ENCODE data around the gene CLIC5. TPM values are rescaled to one million over a fixed set of nuclear protein-coding genes. Genes with fewer than 3 reads are reported as not detected.
A peak's percentile ranks its signal among the peaks of the same experiment; 100 is the strongest.

The CLIC5 gene
- total RNA-seq, 1 donor from 2014 or later: 5.2 TPM

DNA sequence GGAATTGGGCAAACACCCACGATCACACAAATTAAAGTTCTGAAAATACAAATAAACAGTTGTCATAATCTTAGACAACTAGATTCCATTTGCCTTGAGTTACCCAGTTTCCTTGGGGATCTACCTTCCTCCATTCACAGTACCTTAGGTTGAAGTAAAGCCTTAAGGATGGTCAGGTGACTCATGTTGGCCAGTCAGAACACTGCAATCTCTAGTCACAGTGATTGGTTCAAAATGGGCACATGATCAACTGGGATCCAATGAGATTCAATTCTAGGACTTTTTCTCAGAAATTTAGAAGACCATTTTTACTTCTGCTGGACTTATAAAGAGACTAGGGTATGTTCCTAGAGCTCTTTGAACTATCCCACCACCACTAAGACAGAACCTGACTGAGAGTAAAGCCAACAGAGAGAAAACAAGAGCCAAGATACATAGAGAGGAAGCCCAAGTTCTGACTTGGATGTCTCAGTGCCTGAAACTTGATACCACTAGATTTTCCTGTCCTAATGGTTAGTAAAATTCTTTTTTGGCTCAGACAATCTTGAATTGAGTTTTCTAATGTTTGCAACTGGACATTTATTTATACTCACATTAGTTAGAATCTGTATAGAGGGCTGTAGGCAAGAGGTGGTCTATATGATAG is 8.6 kb upstream of the CLIC5 start:
- H3K4me3 ChIP-seq (ENCODE audit: low read depth, low read length): no peak overlapping the region
- DNase-seq (ENCODE audit: low read depth): no peak
- TF ChIP-seq, protein P1, sequence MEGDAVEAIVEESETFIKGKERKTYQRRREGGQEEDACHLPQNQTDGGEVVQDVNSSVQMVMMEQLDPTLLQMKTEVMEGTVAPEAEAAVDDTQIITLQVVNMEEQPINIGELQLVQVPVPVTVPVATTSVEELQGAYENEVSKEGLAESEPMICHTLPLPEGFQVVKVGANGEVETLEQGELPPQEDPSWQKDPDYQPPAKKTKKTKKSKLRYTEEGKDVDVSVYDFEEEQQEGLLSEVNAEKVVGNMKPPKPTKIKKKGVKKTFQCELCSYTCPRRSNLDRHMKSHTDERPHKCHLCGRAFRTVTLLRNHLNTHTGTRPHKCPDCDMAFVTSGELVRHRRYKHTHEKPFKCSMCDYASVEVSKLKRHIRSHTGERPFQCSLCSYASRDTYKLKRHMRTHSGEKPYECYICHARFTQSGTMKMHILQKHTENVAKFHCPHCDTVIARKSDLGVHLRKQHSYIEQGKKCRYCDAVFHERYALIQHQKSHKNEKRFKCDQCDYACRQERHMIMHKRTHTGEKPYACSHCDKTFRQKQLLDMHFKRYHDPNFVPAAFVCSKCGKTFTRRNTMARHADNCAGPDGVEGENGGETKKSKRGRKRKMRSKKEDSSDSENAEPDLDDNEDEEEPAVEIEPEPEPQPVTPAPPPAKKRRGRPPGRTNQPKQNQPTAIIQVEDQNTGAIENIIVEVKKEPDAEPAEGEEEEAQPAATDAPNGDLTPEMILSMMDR (conservative IDR thresholded peaks at IDR 0.05; ENCODE audit: low read depth, low read length): no peak

DNA sequence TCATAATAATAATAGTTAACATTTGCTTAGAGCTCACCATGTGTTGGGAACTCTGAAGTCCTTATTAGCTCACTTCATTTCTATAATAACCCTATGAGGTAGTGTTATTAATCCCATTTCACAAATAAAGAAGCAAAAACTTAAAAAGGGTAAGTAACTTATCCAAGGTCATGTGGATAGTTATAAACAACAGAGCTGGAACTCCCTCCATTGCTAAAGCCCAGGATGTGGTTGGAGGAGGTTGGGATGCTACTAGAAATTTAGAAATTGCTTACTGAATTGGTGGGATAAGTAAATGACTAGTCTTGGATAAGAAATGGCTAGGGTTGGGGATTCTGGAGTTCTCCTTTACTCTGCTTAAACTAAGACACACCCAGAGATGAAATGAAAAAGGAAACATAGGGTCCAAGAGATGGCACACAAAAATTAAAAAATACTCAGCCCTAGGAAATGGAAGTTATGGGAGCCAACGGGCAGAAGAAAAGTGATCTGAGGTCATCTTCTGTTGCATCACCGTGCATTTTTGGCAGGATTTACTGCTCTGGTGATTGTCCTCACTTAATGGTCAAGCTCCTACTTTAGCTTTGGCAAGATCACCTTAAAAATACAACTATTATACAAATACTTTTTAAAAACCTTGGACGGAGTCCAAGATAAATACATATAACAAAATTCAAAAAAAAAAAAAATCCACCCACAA is 7.7 kb upstream of the CLIC5 start:
- no peak for DNase-seq (ENCODE audit: low read depth)
- TF ChIP-seq, protein P1 (conservative IDR thresholded peaks at IDR 0.05; ENCODE audit: low read depth, low read length): no peak
- H3K4me3 ChIP-seq (ENCODE audit: low read depth, low read length): no peak overlapping the region

DNA sequence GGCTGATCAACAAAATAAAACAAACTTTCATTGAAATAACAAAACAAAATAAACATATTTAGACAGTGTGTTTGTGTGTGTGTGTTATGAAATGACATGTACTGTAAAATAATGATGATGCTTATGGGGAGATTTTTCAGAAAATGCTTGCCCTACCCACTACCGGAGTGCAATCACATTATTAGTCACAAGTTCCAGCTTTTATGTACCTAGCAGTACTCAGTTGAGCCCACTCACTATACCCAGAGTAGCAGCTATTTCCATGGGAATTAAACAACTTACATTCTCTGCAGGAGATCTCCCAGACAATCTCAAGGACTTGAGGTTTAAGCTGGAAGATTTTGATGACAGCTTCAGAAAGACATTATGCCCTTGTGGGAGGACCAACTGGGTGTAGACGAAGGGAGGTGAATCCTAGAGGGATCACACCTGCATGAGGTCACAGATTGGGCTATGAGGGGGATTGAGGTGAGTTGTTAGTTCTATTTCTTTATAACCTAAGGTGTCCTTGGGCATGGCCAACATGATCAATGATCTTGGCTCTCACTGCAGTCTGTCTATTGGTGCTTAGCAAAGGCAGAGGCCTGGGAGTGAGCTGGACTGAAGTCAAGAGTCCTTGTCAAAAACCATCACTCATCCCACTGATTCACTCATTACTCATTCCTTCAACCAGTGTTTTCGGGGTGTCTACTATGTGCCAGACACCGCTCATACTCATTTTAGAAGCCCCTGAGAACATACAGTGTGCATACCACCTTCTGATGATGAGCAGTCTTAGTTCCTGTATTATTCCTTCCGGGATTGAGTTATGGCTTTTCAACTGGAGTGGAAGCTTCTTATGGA is 6.7 kb upstream of the CLIC5 start:
- DNase-seq (ENCODE audit: low read depth): no peak
- TF ChIP-seq, protein P1 (conservative IDR thresholded peaks at IDR 0.05; ENCODE audit: low read depth, low read length): no peak

DNA sequence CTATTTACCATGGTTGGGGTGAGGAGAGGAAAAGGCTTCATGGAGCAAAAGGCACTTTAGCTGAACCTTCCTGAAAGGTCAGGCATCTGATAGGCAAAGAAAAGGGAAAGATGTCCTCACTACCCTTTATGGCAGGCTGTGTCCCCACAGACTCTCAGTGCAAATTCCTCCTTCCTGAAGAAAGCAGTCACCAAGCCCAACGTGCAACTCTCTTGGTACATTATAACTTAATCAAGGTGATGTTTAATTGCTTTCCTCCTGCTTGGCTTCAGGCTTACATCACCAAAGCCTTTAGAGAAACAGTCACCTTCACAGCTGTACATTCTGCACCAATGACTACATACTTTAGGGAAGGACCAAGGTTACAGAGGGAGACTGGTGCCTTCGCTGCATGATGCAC is 2.1 kb upstream of the CLIC5 start:
- no peak for DNase-seq (ENCODE audit: low read depth)
- TF ChIP-seq, protein P1 (conservative IDR thresholded peaks at IDR 0.05; ENCODE audit: low read depth, low read length): no peak
- no peak overlapping the region for H3K4me3 ChIP-seq (ENCODE audit: low read depth, low read length)

More for the DNA sequence above, 6.7 kb upstream of the CLIC5 start:
- no peak overlapping the region for H3K4me3 ChIP-seq (ENCODE audit: low read depth, low read length)

DNA sequence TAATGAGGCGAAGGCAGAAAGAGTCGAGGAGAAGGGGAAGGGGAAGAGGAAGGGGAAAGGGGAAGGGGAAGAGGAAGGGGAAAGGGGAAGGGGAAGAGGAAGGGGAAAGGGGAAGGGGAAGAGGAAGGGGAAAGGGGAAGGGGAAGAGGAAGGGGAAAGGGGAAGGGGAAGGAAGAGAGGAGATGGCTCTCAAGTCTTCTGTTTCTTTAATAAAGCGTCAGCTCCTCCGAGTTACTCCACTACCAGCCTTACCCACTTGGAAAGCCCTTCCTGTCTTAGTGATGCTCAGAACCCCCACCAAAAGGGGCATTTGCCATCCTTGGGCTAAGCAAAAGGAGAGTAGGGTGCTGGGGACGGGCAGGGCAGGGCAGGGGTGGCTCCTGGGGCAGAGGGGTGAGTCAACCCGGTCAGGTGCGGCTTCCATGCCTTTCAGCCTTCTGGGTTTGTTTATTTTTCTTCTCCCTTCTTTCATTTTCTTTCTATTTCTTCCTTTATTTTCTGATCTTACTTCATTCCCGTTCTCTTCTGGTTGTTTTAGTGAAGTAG is 476 bp upstream of the CLIC5 start:
- H3K4me3 ChIP-seq (ENCODE audit: low read depth, low read length): peak overlapping the region; percentile 57
- no peak for DNase-seq (ENCODE audit: low read depth)
- TF ChIP-seq, protein P1 (conservative IDR thresholded peaks at IDR 0.05; ENCODE audit: low read depth, low read length): no peak

DNA sequence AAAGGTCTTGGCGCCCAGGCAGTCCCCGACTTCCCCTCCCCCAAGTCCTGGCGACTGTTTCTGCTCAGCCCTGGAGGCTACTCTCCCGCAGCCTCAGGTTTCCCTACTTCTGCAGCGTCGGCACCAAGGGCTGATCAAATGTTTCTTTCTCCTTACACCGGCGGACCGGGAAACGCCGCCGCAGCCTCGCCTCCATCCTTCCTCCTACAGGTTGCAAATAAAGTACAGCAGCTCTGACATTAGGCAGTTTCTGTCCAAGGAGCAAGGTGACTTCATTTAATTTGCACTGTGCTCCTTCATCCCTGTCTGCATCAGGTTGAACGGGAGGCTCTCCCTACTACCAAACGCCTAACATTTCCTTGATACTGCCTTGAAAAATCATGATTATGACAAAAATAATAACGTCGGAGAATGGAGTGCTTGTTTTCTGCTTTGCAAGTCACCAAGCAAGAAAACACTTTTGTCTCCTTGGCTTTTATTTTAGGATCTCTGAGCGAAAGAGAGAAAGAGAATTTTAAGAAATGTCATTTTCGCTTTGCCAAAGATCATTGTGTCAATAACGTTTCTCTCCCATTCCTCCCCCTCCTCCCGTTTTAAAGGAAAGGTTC is 1.0 kb downstream of the CLIC5 start:
- no peak for DNase-seq (ENCODE audit: low read depth)
- TF ChIP-seq, protein P1 (conservative IDR thresholded peaks at IDR 0.05; ENCODE audit: low read depth, low read length): no peak
- peak overlapping the region; percentile 57 for H3K4me3 ChIP-seq (ENCODE audit: low read depth, low read length)
